ENCODE measurements around the gene RBM15B.

Gene RBM15B

DNA sequence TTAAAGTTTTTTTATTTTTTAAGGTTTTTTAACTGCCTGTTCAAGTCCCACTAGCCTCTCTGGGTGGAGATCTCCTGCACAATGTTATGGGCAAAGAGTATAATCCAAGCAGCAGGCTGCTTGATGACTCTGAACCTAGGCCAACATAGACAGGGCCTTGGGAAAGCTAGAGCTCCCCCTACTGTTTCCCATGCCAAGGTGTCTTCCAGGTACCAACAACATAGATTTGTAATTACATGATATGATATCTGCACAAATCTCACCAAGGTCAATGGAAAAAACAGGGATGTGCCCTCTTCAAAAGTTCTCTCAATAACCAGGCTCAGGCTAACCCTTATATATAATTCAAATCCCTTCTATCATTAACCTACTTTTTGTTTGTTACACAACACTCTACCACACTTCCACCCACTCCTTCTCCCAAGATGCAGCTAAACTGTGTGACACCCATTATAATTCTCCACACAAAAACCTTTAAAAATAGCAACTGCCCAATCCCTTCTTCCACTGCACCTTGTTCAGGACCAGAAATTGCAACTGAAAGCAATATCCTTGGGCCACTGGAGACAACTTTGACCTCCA is 43.8 kb downstream of the RBM15B start:
- H3K27ac ChIP-seq, result no peak overlapping the region
- peak; percentile 8 for DNase-seq (ENCODE audit: low spot score)
- POLR2A ChIA-PET (ENCODE audit: low non-redundant PET), result no interaction called here
- TF ChIP-seq, protein P1, sequence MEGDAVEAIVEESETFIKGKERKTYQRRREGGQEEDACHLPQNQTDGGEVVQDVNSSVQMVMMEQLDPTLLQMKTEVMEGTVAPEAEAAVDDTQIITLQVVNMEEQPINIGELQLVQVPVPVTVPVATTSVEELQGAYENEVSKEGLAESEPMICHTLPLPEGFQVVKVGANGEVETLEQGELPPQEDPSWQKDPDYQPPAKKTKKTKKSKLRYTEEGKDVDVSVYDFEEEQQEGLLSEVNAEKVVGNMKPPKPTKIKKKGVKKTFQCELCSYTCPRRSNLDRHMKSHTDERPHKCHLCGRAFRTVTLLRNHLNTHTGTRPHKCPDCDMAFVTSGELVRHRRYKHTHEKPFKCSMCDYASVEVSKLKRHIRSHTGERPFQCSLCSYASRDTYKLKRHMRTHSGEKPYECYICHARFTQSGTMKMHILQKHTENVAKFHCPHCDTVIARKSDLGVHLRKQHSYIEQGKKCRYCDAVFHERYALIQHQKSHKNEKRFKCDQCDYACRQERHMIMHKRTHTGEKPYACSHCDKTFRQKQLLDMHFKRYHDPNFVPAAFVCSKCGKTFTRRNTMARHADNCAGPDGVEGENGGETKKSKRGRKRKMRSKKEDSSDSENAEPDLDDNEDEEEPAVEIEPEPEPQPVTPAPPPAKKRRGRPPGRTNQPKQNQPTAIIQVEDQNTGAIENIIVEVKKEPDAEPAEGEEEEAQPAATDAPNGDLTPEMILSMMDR (conservative IDR thresholded peaks at IDR 0.05; ENCODE audit: low read depth), result peak; percentile 36; the same call in 1 of the 2 replicates
- CTCF ChIA-PET, result interaction anchor here (0.7 kb wide), 1 partner anchor 667 kb away, joined by 3 read pairs; no protein-coding TSS in a partner anchor

DNA sequence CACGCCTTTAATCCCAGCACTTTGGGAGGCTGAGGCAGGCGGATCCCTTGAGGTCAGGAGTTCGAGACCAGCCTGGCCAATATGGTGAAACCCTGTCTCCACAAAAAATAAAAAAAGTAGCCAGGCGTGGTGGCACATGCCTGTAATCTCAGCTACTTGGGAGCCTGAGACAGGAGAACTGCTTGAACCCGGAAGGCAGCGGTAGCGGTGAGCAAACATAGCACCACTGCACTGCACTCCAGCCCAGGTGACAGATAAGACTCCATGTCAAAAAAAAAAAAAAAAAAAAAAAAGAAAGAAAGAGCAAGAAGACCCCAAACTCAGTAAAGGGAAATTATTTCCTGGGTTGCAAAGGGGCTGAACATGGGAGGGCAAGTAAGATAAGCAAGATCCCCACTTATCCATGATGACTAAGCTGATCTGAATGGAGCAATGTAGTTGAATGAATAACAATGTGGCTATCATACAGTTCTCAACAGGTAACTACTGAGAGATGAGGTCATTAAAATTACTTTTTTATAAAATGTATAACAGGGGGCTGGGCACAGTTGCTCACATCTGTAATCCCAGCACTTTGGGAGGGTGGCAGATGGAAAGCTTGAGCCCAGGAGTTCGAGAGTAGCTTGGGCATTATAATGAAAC is 46.0 kb downstream of the RBM15B start:
- H3K27ac ChIP-seq, result no peak overlapping the region
- POLR2A ChIA-PET (ENCODE audit: low non-redundant PET), result no interaction called here
- TF ChIP-seq, protein P1 (conservative IDR thresholded peaks at IDR 0.05; ENCODE audit: low read depth), result no peak
- CTCF ChIA-PET, result no interaction called here
- peak; percentile 6 for DNase-seq (ENCODE audit: low spot score)

DNA sequence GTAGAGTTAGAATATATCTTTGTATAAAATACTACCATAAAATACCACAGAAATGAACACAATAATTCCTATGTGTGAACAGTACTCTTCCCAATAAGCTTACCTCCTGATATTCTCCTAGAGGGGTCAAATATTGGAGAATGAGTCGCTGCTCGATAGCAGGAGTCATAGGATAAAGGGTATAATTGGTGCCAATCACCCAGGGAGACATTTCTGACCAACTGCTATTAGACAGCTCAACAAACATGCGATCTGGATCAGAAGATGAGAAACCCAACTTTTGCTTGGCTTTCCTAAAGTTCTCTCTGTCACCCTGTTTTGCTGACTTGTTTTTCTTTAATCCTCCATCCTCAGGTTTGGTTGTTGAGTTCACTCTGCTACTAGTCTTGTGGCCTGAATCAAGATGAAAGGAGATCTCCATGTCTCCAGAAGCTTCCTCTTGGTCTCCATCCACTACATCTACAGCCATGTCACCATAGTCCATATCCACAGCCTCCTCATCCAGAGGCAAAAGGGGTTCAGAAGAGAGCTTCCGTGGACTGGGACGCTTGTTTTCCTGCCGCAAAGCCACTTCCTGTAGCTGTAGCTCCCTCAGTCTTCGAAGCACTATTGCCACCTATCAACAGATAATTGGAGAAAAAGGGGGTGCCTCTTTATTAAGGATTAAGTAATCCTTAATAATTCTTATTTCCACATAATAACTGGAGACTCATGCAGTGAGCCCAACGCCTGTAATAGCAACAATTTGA is 50.4 kb downstream of the RBM15B start:
- ChIA-PET CTCF (no interaction called here), POLR2A (ENCODE audit: low non-redundant PET) (no interaction called here)
- no peak overlapping the region for H3K27ac ChIP-seq
- TF ChIP-seq, protein P1 (conservative IDR thresholded peaks at IDR 0.05; ENCODE audit: low read depth), result no peak
- no peak for DNase-seq (ENCODE audit: low spot score)

DNA sequence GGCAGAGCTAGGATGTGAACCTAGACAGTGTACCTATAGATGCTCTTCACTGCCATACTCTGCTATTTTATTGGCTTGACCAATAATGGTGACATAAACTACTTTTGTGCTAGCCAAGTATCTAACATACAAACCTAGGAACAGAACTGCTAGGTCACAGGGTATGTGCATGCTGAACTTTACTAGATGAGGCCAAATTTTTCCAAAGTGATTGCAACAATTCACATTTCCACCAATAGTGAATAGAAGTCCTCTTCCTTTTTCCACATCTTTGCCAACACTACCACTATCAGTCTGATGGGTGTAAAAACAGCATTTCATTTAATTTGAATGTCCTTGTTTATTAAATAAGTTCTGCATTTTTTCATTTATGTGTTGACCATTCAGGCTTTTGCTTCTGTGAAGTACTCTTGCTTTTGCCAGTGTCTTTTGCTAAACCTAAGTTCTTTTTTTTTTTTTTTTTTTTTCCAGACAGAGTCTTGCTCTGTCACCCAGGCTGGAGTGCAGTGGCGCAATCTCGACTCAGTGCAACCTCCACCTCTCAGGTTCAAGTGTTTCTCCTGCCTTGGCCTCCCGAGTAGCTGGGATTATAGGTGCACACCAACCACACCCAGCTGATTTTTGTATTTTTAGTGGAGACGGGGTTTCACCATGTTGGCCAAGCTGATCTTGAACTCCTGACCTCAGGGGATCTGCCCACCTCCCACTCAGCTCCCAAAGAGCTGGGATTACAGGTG is 54.6 kb downstream of the RBM15B start:
- TF ChIP-seq, protein P1 (conservative IDR thresholded peaks at IDR 0.05; ENCODE audit: low read depth), result no peak
- no peak for DNase-seq (ENCODE audit: low spot score)
- H3K27ac ChIP-seq, result no peak overlapping the region
- ChIA-PET POLR2A (ENCODE audit: low non-redundant PET) (no interaction called here), CTCF (no interaction called here)

Measured in RWPE1 (cell line).